Fibroblast of the aortic adventitia (primary cell): Measurements from ENCODE around the gene RNF7. TPM values are rescaled to one million over a fixed set of nuclear protein-coding genes. Genes with fewer than 3 reads are reported as not detected.
"Not testable (repeated sequence)": the region's sequence is repeated elsewhere in the genome, so short reads cannot be mapped to it uniquely, and the experiment has no call there.

ENCODE experiments used
- DNase-seq: peaks from one replicate; pipeline ENCODE4 v3.0.0-alpha.2; 2010; ENCODE audit warnings: low read depth
- H3K4me3 ChIP-seq: 2 replicates; pipeline ENCODE4 v1.5.1; 2011; ENCODE audit warnings: low read depth, mild to moderate bottlenecking, control low read depth, low read length, moderate library complexity
- total RNA-seq: library from RNA; depleted of rRNA; stranded (reverse); fragments of >200 nt; gene quantifications from 2 replicates; pipeline ENCODE4 v1.2.3, GENCODE V29; 2012; ENCODE audit warnings: low replicate concordance
- TF ChIP-seq, protein P1 (sequence below): IDR thresholded peaks from 2 replicates; pipeline ENCODE4 v1.5.1; 2011; ENCODE audit warnings: mild to moderate bottlenecking, low read length, control low read depth, inconsistent platforms; ENCODE audit not compliant: insufficient read depth

RNF7 gene
- total RNA-seq: 41.2 and 64.7 TPM in 2 replicates

DNA sequence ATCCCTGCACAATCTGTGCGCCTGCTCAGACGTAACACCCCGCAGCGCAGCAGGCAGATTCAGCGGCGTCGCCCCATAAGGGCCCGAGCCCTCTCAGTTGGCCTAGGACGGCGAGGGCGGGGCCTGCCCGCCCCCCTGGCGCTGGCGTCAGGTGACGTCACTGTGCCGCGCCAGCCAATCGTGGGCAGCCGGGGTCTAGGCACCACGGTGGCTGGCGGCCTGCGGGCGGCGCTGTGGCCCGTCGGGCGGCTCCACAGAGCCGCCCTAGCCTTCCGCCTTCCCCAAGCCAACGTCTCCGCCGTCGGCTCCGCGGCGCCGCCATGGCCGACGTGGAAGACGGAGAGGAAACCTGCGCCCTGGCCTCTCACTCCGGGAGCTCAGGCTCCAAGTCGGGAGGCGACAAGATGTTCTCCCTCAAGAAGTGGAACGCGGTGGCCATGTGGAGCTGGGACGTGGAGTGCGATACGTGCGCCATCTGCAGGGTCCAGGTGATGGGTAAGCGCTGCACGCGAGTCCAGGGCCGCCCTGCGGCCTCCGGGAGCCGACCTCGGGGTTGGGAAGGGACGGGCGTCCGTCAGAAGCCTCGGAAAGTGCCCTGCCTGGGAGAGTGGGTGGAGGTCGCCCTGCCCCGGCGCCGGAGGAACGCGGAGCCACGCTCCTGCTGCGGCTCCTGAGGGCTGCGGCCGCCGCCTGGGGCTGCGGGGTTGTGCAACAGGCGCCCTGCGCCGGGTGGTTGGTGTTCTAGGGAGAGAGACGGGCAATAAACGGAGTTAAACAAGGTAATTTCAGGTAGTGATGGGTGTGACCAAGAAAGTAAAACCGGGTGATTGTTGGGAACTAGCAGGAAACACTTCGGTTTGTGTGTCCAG lies at the start of gene RNF7:
RNF7 (plus strand) TSS at position 277 of the 869 bp plus-strand sequence; CDS start at position 321, 44 bp downstream.
- peak; percentile 91 for DNase-seq
- peak within 1 kb of the TSS; percentile 98 for H3K4me3 ChIP-seq
- TF ChIP-seq, protein P1, sequence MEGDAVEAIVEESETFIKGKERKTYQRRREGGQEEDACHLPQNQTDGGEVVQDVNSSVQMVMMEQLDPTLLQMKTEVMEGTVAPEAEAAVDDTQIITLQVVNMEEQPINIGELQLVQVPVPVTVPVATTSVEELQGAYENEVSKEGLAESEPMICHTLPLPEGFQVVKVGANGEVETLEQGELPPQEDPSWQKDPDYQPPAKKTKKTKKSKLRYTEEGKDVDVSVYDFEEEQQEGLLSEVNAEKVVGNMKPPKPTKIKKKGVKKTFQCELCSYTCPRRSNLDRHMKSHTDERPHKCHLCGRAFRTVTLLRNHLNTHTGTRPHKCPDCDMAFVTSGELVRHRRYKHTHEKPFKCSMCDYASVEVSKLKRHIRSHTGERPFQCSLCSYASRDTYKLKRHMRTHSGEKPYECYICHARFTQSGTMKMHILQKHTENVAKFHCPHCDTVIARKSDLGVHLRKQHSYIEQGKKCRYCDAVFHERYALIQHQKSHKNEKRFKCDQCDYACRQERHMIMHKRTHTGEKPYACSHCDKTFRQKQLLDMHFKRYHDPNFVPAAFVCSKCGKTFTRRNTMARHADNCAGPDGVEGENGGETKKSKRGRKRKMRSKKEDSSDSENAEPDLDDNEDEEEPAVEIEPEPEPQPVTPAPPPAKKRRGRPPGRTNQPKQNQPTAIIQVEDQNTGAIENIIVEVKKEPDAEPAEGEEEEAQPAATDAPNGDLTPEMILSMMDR: peak; percentile 64

DNA sequence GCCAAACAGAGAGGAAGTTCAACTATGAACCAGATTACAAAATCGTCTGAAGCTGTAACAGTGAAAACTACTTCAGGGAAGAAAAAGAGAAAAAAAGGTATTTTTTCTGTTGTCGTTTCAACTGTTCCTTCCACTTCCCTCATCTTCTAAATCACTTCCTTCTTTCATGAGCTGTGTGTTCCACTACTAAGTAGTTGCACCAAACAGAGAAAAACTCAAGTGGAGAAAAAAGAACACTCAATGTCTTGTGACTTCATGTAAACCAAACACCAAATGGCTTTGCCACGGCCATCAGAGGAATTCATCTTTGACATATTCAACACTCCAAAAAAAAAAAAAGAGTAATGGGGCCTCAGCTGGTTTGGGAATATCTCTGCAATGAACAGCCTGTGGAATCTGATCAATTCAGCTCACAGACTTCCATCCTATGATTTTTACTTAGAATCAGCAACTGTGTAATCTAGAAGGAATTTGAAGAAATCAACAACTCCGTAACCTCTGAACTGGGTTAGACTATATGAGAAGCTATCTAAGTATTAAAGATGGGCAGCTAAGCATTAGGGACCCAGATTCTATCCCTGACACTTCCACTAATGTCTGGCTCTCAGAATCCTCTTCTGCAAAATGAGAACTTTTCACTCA lies 47.5 kb upstream of the RNF7 start:
- TF ChIP-seq, protein P1: no peak
- H3K4me3 ChIP-seq: no peak overlapping the region
- no peak for DNase-seq

DNA sequence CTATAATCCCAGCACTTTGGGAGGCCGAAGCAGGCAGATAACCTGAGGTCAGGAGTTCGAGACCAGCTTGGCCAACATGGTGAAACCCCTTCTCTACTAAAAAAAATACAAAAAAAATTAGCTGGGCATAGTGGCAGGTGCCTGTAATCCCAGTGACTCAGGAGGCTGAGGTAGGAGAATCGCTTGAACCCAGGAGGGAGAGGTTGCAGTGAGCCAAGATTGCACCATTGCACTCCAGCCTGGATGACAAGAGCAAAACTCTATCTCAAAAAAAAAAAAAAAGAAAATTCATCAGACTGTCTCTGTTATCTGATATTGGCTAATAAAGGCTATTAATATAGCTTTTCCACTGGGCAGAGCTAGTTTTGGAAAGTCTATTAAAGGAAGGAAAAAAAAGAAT lies 46.6 kb upstream of the RNF7 start:
- DNase-seq: not testable (repeated sequence)

DNA sequence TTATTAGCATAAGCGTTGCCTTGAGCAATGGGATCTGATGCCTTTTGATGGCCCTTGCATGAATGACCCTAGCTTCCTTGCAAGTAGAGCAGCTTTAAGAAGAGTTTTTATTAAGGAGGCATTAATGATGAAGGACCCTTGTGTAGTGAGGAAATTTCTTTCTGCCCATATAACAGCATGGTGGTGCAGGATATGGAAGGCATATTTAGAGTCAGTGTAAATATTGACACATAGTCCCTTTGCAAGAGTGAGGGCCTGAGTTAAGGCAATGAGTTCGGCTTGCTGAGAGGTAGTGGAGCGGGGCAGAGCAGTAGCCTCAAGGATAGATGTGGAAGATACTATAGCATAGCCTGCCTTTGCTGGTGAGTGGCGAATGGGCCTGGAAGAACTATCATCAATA lies 45.1 kb upstream of the RNF7 start:
- not testable (repeated sequence) for H3K4me3 ChIP-seq, DNase-seq

More for the DNA sequence above, 46.6 kb upstream of the RNF7 start:
- not testable (repeated sequence) for H3K4me3 ChIP-seq

DNA sequence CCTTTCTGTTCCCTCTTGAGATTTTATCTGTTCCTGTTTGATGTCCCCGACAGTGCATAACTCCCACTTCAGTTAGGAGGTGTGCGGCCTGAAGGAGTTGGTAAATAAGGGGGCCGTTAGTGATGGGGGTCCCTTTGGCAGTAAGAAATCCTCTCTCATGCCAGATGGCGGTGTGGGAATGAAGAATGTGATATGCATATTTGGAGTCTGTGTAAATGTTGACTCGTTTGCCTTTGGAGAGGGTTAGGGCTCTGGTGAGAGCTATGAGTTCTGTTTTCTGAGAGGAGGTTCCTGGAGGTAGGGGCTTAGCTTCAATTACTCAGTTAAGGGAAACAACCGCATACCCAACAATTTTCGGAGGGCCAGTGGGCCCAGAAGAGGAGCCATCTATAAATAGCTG lies 38.8 kb upstream of the RNF7 start:
- no peak overlapping the region for H3K4me3 ChIP-seq
- TF ChIP-seq, protein P1: no peak
- DNase-seq: no peak

DNA sequence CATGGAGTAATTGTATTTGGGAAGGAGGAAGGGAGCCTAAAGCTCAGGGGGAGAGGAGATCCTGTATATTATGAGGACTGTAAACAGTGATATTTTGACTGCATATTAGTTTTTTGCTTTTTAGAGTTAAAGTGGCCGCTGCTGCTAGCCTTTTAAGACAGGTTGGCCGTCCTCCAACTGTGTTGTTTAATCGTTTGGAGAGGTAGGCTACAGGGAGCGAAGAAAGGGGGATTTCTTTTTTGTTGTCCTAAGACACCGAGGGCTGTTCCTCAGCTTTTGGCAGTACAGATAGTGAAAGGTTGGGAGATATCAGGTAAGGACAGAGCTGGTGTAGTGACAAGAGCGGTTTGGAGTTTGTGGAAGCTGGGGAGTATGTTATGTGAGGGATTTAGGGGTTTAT lies 38.2 kb upstream of the RNF7 start:
- DNase-seq: no peak
- TF ChIP-seq, protein P1: no peak
- H3K4me3 ChIP-seq: no peak overlapping the region

DNA sequence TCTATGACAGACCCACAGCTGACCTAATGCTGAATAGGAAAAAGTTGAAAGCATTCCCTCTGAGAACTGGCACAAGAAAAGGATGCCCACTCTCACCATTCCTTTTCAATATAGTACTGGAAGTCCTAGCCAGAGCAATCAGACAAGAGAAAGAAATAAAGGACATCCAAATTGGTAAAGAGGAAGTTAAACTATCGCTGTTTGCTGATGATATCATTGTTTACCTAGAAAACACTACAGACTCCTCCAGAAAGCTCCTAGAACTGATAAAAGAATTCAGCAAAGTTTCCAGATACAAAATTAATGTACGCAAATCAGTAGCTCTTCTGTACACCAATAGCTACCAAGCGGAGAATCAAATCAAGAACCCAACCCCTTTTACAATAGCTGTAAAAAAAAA lies 34.7 kb upstream of the RNF7 start:
- not testable (repeated sequence) for DNase-seq

DNA sequence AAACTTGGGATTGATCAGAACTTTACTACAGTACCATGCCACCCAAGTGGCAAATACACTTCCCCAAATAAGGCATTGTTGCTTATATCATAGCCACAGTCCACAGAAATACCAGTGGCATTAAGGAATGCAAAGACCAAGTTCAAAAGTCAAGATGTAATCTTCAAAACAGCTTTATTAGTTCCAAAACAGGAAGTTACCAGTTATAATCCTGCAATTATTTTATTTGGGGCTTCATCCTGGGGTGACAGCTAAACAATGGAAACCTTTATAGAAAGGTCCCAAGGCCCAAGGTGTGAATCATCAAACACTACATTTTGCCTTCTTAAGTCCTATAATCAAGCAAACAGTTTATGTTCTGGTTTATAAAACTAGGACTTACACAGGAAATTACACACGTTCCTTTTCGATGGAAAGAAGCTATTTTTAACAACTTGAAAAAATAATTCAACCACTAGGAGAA lies 30.3 kb upstream of the RNF7 start:
- H3K4me3 ChIP-seq: no peak overlapping the region
- peak; percentile 61 for DNase-seq
- TF ChIP-seq, protein P1: no peak

More for the DNA sequence above, 34.7 kb upstream of the RNF7 start:
- H3K4me3 ChIP-seq: not testable (repeated sequence)
